H9 (cell line): ENCODE measurements around the gene UCHL1. TPM values are rescaled to one million over a fixed set of nuclear protein-coding genes. Genes with fewer than 3 reads are reported as not detected.
A peak's percentile ranks its signal among the peaks of the same experiment; 100 is the strongest.

Experiments
- DNase-seq: peaks from one replicate; pipeline ENCODE4 v3.0.0-alpha.2; 2017
- H2AFZ ChIP-seq: one replicate; pipeline ENCODE4 v1.6.1; 2013; ENCODE audit warnings: mild to moderate bottlenecking, low read length, control low read depth, moderate library complexity
- H2AK5ac ChIP-seq: 2 replicates; pipeline ENCODE4 v1.6.1; 2013; ENCODE audit warnings: low read length, control low read depth, mixed read lengths; ENCODE audit not compliant: insufficient read length
- H2BK120ac ChIP-seq: one replicate; pipeline ENCODE4 v1.6.1; 2013; ENCODE audit warnings: low read depth, mild to moderate bottlenecking, low read length, control low read depth, inconsistent platforms; ENCODE audit not compliant: poor library complexity, severe bottlenecking
- H2BK12ac ChIP-seq: 2 replicates; pipeline ENCODE4 v1.6.1; 2013; ENCODE audit warnings: low read length, control low read depth, mixed read lengths, low read depth; ENCODE audit not compliant: insufficient read length
- H2BK15ac ChIP-seq: 2 replicates; pipeline ENCODE4 v1.6.1; 2013; ENCODE audit warnings: low read depth, low read length, control low read depth
- H2BK20ac ChIP-seq: one replicate; pipeline ENCODE4 v1.6.1; 2013; ENCODE audit warnings: low read depth, mild to moderate bottlenecking, low read length, control low read depth, inconsistent platforms; ENCODE audit not compliant: poor library complexity, severe bottlenecking
- H2BK5ac ChIP-seq: 2 replicates; pipeline ENCODE4 v1.6.1; 2013; ENCODE audit warnings: low read length, control low read depth, mixed read lengths; ENCODE audit not compliant: insufficient read length
- H3K14ac ChIP-seq: 2 replicates; pipeline ENCODE4 v1.6.1; 2013; ENCODE audit warnings: low read length, control low read depth; ENCODE audit not compliant: insufficient read depth
- H3K18ac ChIP-seq: 2 replicates; pipeline ENCODE4 v1.6.1; 2013; ENCODE audit warnings: low read depth, mild to moderate bottlenecking, mixed read lengths, low read length, control low read depth; ENCODE audit not compliant: insufficient read length
- H3K23ac ChIP-seq: 2 replicates; pipeline ENCODE4 v1.6.1; 2013; ENCODE audit warnings: low read length, control low read depth, mixed read lengths, low read depth; ENCODE audit not compliant: insufficient read length
- H3K23me2 ChIP-seq: 2 replicates; pipeline ENCODE4 v1.6.1; 2013; ENCODE audit warnings: low read depth, mild to moderate bottlenecking, mixed read lengths, low read length, control low read depth; ENCODE audit not compliant: insufficient read length, poor library complexity, severe bottlenecking
- H3K27ac ChIP-seq: 2 replicates; pipeline ENCODE4 v1.5.1; 2013; ENCODE audit warnings: low read length, control low read depth, mixed read lengths, low read depth; ENCODE audit not compliant: insufficient read length
- H3K27me3 ChIP-seq: 2 replicates; pipeline ENCODE4 v1.6.1; 2013; ENCODE audit warnings: low read length, control low read depth, inconsistent platforms; ENCODE audit not compliant: insufficient read depth
- H3K4ac ChIP-seq: 2 replicates; pipeline ENCODE4 v1.6.1; 2013; ENCODE audit warnings: low read depth, mild to moderate bottlenecking, control low read depth, inconsistent platforms, low read length, moderate library complexity
- H3K4me1 ChIP-seq: 2 replicates; pipeline ENCODE4 v1.6.1; 2013; ENCODE audit warnings: low read length, control low read depth, inconsistent platforms; ENCODE audit not compliant: insufficient read depth
- H3K4me2 ChIP-seq: 2 replicates; pipeline ENCODE4 v1.6.1; 2013; ENCODE audit warnings: low read length, control low read depth, mixed read lengths; ENCODE audit not compliant: insufficient read length, insufficient read depth
- H3K56ac ChIP-seq: 2 replicates; pipeline ENCODE4 v1.6.1; 2013; ENCODE audit warnings: low read depth, mild to moderate bottlenecking, mixed read lengths, low read length, control low read depth; ENCODE audit not compliant: insufficient read length
- H3K79me1 ChIP-seq: 2 replicates; pipeline ENCODE4 v1.6.1; 2013; ENCODE audit warnings: low read depth, mild to moderate bottlenecking, moderate library complexity, low read length, control low read depth, inconsistent platforms; ENCODE audit not compliant: insufficient read depth, poor library complexity, severe bottlenecking
- H3K79me2 ChIP-seq: 2 replicates; pipeline ENCODE4 v1.6.1; 2013; ENCODE audit warnings: low read length, control low read depth, inconsistent platforms; ENCODE audit not compliant: insufficient read depth
- H3K9ac ChIP-seq: 2 replicates; pipeline ENCODE4 v1.6.1; 2013; ENCODE audit warnings: low read length, control low read depth, mixed read lengths; ENCODE audit not compliant: insufficient read length; ENCODE audit errors: extremely low read depth
- H3K9me3 ChIP-seq: one replicate; pipeline ENCODE4 v1.6.1; 2013; ENCODE audit warnings: low read depth, low read length, inconsistent platforms; ENCODE audit not compliant: control insufficient read depth
- H3T11ph ChIP-seq: one replicate; pipeline ENCODE4 v1.6.1; 2013; ENCODE audit warnings: mild to moderate bottlenecking, low read length, control low read depth, inconsistent platforms
- H4K20me1 ChIP-seq: one replicate; pipeline ENCODE4 v1.6.1; 2013; ENCODE audit not compliant: control insufficient read depth, insufficient read length, insufficient read depth
- H4K5ac ChIP-seq: 2 replicates; pipeline ENCODE4 v1.6.1; 2013; ENCODE audit warnings: low read depth, mild to moderate bottlenecking, mixed read lengths, low read length, control low read depth; ENCODE audit not compliant: insufficient read length
- H4K8ac ChIP-seq: replicated peaks from 2 replicates; pipeline ENCODE4 v1.6.1; 2013; ENCODE audit warnings: low read length, control low read depth, mixed read lengths, low read depth; ENCODE audit not compliant: insufficient read length
- H4K91ac ChIP-seq: 2 replicates; pipeline ENCODE4 v1.6.1; 2013; ENCODE audit warnings: low read depth, mild to moderate bottlenecking, moderate library complexity, mixed read lengths, low read length, control low read depth; ENCODE audit not compliant: insufficient read length
- H3K27ac Mint-ChIP-seq, 3 experiments: 2 replicates in 2 of 3; 3 replicates in 1 of 3; pipeline ENCODE4 v1.8.0; 2020 to 2021; ENCODE audit warnings: mixed read lengths in 3 of 3, mild to moderate bottlenecking in 1 of 3, moderate library complexity in 1 of 3
- H3K27me3 Mint-ChIP-seq: 2 replicates; pipeline ENCODE4 v1.8.0; 2021; ENCODE audit warnings: low read depth, mild to moderate bottlenecking, moderate library complexity, mixed read lengths
- H3K36me3 Mint-ChIP-seq, 3 experiments: 2 replicates in 2 of 3; 3 replicates in 1 of 3; pipeline ENCODE4 v1.8.0; 2020 to 2021; ENCODE audit warnings: low read depth in 3 of 3, mixed read lengths in 3 of 3; ENCODE audit not compliant: insufficient read depth in 1 of 3
- H3K4me1 Mint-ChIP-seq, 2 experiments: 2 replicates each; pipeline ENCODE4 v1.8.0; 2020; ENCODE audit warnings: mixed read lengths in 2 of 2
- H3K4me3 Mint-ChIP-seq, 2 experiments: 2 replicates in 1 of 2; 3 replicates in 1 of 2; pipeline ENCODE4 v1.8.0; 2020 to 2021; ENCODE audit warnings: mild to moderate bottlenecking in 2 of 2, mixed read lengths in 2 of 2, moderate library complexity in 1 of 2
- H3K9me3 Mint-ChIP-seq, 2 experiments: 2 replicates in 1 of 2; 3 replicates in 1 of 2; pipeline ENCODE4 v1.8.0; 2020; ENCODE audit warnings: mild to moderate bottlenecking in 2 of 2, mixed read lengths in 2 of 2, moderate library complexity in 1 of 2
- CTCF ChIP-seq: fragments of 200-600 bp; sonication (generic); conservative IDR thresholded peaks from 3 replicates; pipeline ENCODE4 v1.8.0; 2021; ENCODE audit warnings: antibody characterized with exemption, mild to moderate bottlenecking
- WGBS: extraction: QIAGEN DNeasy Blood & Tissue Kit; methylation state at CpG from one replicate; pipeline ENCODE4 v1.1.7; 2013; ENCODE audit warnings: missing lambda C conversion rate, low lambda C conversion rate, mixed read lengths; ENCODE audit not compliant: insufficient read length; ENCODE audit errors: extremely low coverage; 5-methylcytosine and 5-hydroxymethylcytosine counted together
- total RNA-seq: library from RNA; stranded (reverse); gene quantifications from 2 replicates; pipeline ENCODE4 v1.2.1, GENCODE V29; 2021

UCHL1 gene
- total RNA-seq, 1 experiment from 2014 or later = 513 TPM

GRCh38 chr4:41217020-41217333 is 39.8 kb upstream of the UCHL1 start:
- H3K27ac ChIP-seq = peak overlapping the region; percentile 86
- H2AK5ac ChIP-seq = no peak overlapping the region
- H2AFZ ChIP-seq = no peak overlapping the region
- no peak overlapping the region for H3K56ac ChIP-seq
- peaks cover 14% of the 10 kb centered on the region for H3K27me3 Mint-ChIP-seq
- H3K79me2 ChIP-seq = 0 out of 2 replicates have a peak, but pooled peaks cover 3% of the 10 kb centered on the region
- no peaks in the 10 kb centered on the region for H3K9me3 ChIP-seq
- WGBS = no CpG with 5 or more reads among the region's 2 CpGs
- no peaks in the 10 kb centered on the region; a peak in 1 of 5 replicates for H3K9me3 Mint-ChIP-seq
- H3K14ac ChIP-seq = no peak overlapping the region
- peaks cover 6% of the 10 kb centered on the region for H3K4me1 ChIP-seq
- peaks cover 2% of the 10 kb centered on the region; the same call in 1 of the 2 replicates for H3K27me3 ChIP-seq
- H3T11ph ChIP-seq = no peak overlapping the region
- H3K23me2 ChIP-seq = peaks cover 14% of the 10 kb centered on the region
- H3K4me3 Mint-ChIP-seq = peak overlapping the region; percentile 82 to 86
- H3K4me1 Mint-ChIP-seq = peaks cover 45 to 48% of the 10 kb centered on the region in 2 experiments
- no peaks in the 10 kb centered on the region for H3K36me3 Mint-ChIP-seq
- H2BK120ac ChIP-seq = no peak overlapping the region
- no peaks in the 10 kb centered on the region for H3K79me1 ChIP-seq
- peak overlapping the region; percentile 84 for H3K9ac ChIP-seq
- H4K5ac ChIP-seq = no peak overlapping the region
- H4K91ac ChIP-seq = no peak overlapping the region
- no peak overlapping the region for H2BK15ac ChIP-seq
- TF ChIP-seq CTCF = no peak
- no peak overlapping the region for H2BK20ac ChIP-seq
- H2BK5ac ChIP-seq = no peak overlapping the region
- peak overlapping the region; percentile 82 for H3K4me2 ChIP-seq
- no peak overlapping the region for H3K4ac ChIP-seq
- H4K20me1 ChIP-seq = no peaks in the 10 kb centered on the region
- DNase-seq = no peak
- H2BK12ac ChIP-seq = no peak overlapping the region
- H4K8ac ChIP-seq = no peak overlapping the region
- no peak overlapping the region for H3K18ac ChIP-seq
- H3K23ac ChIP-seq = no peak overlapping the region
- peak overlapping the region; percentile 97 to 100 (median 98) for H3K27ac Mint-ChIP-seq
